Type B pancreatic cell (in vitro differentiated cells): ENCODE data around the gene NPLOC4. TPM values are rescaled to one million over a fixed set of nuclear protein-coding genes. Genes with fewer than 3 reads are reported as not detected.
"Not testable (repeated sequence)": the region's sequence is repeated elsewhere in the genome, so short reads cannot be mapped to it uniquely, and the experiment has no call there.

Experiments used
- DNase-seq: peaks from one replicate; pipeline ENCODE4 v3.0.0; 2021; ENCODE audit warnings: mixed read lengths; ENCODE audit not compliant: unreplicated experiment; ENCODE audit errors: extremely low spot score
- H3K27ac Mint-ChIP-seq: 2 replicates; pipeline ENCODE4 v1.8.0; 2021; ENCODE audit warnings: mild to moderate bottlenecking, mixed read lengths
- H3K27me3 Mint-ChIP-seq: 2 replicates; pipeline ENCODE4 v1.8.0; 2021; ENCODE audit warnings: mixed read lengths
- H3K36me3 Mint-ChIP-seq: 2 replicates; pipeline ENCODE4 v1.8.0; 2021; ENCODE audit warnings: mixed read lengths
- H3K4me1 Mint-ChIP-seq: one replicate; pipeline ENCODE4 v1.8.0; 2021; ENCODE audit warnings: mixed read lengths; ENCODE audit not compliant: unreplicated experiment
- H3K4me3 Mint-ChIP-seq: 2 replicates; pipeline ENCODE4 v1.8.0; 2021; ENCODE audit warnings: mild to moderate bottlenecking, mixed read lengths
- H3K9me3 Mint-ChIP-seq: 2 replicates; pipeline ENCODE4 v1.8.0; 2021; ENCODE audit warnings: mixed read lengths
- total RNA-seq: library from RNA; stranded (reverse); gene quantifications from 2 replicates; pipeline ENCODE4 v1.2.1, GENCODE V29; 2021; ENCODE audit warnings: low replicate concordance
- TF ChIP-seq, protein P1 (sequence below): fragments of 200-600 bp; sonication (generic); conservative IDR thresholded peaks from 2 replicates; pipeline ENCODE4 v1.5.0; 2021; ENCODE audit warnings: antibody characterized with exemption, mild to moderate bottlenecking

Gene NPLOC4
- total RNA-seq, 1 donor from 2014 or later = 82.4 TPM

DNA sequence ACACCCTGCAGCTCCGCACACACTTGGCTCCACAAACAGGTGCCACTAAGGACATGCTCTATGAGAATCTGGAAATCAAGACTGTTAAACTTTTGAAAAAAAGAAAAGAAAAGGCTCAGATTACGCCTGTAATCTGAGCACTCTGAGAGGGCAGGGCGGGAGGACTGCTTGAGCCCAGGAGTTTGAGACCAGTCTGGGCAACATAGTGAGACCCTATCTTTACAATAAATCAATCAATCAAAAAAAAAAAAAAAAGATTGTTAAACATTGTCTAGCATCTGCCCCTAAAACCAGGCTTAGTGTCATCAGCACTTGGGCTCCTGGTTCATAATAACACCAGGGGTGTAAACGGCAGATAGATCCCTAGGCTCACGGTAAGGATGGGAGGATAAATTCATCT is 47.3 kb downstream of the NPLOC4 start:
- Mint-ChIP-seq H3K9me3 (no peaks in the 10 kb centered on the region), H3K36me3 (peaks cover 23% of the 10 kb centered on the region), H3K4me1 (no peaks in the 10 kb centered on the region), H3K4me3 (no peak overlapping the region), H3K27ac (no peak overlapping the region), H3K27me3 (no peaks in the 10 kb centered on the region)
- DNase-seq = no peak
- TF ChIP-seq, protein P1, sequence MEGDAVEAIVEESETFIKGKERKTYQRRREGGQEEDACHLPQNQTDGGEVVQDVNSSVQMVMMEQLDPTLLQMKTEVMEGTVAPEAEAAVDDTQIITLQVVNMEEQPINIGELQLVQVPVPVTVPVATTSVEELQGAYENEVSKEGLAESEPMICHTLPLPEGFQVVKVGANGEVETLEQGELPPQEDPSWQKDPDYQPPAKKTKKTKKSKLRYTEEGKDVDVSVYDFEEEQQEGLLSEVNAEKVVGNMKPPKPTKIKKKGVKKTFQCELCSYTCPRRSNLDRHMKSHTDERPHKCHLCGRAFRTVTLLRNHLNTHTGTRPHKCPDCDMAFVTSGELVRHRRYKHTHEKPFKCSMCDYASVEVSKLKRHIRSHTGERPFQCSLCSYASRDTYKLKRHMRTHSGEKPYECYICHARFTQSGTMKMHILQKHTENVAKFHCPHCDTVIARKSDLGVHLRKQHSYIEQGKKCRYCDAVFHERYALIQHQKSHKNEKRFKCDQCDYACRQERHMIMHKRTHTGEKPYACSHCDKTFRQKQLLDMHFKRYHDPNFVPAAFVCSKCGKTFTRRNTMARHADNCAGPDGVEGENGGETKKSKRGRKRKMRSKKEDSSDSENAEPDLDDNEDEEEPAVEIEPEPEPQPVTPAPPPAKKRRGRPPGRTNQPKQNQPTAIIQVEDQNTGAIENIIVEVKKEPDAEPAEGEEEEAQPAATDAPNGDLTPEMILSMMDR = no peak

DNA sequence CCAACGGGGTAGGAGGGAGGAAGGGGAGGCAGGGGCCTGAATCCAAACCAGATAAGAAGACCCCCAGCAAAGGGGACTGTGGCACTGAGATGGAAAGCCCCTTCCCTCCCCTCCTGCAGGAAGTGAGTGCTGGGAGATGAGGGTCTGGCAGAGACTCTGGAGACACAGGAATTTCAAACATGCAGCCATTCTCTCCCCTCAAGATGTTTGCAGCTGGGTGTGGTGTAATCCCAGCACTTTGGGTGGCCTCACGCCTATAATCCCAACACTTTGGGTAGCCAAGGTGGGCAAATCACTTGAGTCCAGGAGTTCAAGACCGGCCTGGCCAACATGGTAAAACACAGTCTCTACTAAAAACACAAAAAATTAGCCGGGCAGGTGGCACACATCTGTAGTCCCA is 50.8 kb downstream of the NPLOC4 start:
- peaks cover 29% of the 10 kb centered on the region for H3K36me3 Mint-ChIP-seq
- H3K27me3 Mint-ChIP-seq = no peaks in the 10 kb centered on the region
- no peak for DNase-seq
- H3K9me3 Mint-ChIP-seq = no peaks in the 10 kb centered on the region
- H3K4me3 Mint-ChIP-seq = no peak overlapping the region
- no peak overlapping the region for H3K27ac Mint-ChIP-seq
- no peaks in the 10 kb centered on the region for H3K4me1 Mint-ChIP-seq
- TF ChIP-seq, protein P1 = no peak

DNA sequence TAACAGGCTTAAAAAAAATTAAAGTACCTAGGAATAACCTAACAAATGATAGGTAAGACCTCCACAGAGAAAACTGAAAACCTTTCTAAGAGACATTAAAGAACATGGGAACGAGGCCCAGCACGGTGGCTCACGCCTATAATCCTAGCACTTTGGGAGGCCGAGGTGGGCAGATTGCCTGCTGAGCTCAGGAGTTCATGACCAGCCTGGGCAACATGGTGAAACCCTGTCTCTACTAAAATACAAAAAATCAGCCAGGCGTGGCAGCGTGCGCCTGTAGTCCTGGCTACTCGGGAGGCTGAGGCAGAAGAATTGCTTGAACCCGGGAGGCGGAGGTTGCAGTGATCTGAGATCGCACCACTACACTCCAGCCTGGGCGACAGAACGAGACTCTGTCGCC is 52.1 kb downstream of the NPLOC4 start:
- not testable (repeated sequence) for H3K27ac Mint-ChIP-seq, DNase-seq, H3K9me3 Mint-ChIP-seq, H3K4me1 Mint-ChIP-seq, H3K4me3 Mint-ChIP-seq, H3K27me3 Mint-ChIP-seq
- H3K36me3 Mint-ChIP-seq = peaks cover 32% of the 10 kb centered on the region

DNA sequence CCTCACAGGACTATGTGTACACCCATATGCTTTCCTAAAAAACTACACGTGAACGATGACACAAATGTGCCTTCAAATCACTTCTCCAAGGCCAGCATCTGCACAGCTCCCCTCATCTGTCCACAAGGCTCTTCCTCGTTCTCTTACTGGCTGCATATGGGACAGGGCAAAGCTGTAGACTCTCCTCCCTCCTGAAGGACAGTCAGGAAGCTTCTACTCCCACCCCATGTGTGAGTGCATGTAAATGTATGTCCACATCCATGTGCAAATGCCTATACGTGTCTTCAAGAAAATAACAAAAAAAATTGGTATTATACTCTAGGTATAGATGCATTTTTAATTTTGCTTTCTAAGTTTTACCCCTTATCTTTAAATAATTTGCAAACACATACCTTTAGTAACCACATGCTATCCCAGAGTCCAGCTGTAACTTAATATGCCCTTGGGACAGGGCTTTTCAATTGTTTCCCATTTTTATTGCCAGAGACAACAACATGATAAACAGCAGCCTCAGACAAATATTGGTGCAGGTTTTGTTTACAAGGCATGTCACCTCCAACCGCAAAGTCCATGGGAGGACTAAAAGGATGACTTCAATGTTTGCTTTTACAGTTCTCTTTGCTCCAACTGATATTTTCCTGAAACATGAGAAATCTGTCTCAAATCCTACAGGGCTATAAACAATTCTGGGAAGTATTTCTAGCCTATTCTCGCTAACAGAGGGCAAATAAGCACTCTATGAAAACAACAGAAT is 53.1 kb downstream of the NPLOC4 start:
- Mint-ChIP-seq H3K4me3 (no peak overlapping the region), H3K27ac (no peak overlapping the region), H3K4me1 (no peaks in the 10 kb centered on the region), H3K36me3 (peaks cover 31% of the 10 kb centered on the region), H3K9me3 (no peaks in the 10 kb centered on the region), H3K27me3 (no peaks in the 10 kb centered on the region)
- TF ChIP-seq, protein P1 = no peak
- DNase-seq = no peak

DNA sequence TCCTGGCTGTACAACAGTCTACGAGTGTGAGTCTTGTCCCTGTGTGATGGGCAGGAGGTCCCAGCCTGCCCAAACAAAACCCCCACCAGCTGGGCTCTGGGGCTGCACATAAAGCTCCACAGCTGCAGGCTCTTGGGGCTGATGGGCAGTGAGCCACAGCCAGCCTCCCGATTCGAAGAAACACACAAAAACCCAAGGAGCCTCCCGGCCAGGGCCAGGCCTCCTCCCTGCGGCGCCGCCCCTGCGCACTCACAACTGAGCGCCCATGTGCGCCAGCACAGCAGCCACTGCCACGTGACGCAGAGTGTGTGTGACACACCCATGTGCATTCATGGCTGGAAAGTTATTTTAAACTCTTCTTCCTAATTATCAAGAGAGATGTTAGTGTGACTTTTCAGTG is 54.2 kb downstream of the NPLOC4 start:
- no peaks in the 10 kb centered on the region for H3K27me3 Mint-ChIP-seq
- no peak overlapping the region for H3K27ac Mint-ChIP-seq
- H3K4me3 Mint-ChIP-seq = no peak overlapping the region
- H3K36me3 Mint-ChIP-seq = peaks cover 30% of the 10 kb centered on the region
- no peak for DNase-seq
- TF ChIP-seq, protein P1 = no peak
- no peaks in the 10 kb centered on the region for H3K9me3 Mint-ChIP-seq
- peaks cover 3% of the 10 kb centered on the region for H3K4me1 Mint-ChIP-seq

DNA sequence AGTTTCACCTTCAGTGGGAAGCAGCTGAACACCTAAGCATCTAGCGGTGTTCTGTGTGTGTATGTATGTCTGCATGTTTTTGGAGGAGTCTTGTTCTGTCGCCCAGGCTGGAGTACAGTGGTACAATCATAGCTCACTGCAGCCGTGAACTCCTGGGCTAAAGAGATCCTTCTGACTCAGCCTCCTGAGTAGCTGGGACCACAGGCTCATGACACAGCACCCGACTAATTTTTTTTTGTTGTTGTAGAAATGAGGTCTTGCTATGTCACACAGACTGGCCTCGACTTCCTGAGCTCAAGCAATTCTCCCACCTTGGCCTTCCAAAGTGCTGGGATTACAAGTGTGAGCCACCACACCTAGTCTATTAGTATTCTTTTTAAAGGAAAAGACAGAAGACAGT is 54.6 kb downstream of the NPLOC4 start:
- H3K27me3 Mint-ChIP-seq = no peaks in the 10 kb centered on the region
- TF ChIP-seq, protein P1 = no peak
- H3K9me3 Mint-ChIP-seq = no peaks in the 10 kb centered on the region
- no peak for DNase-seq
- no peak overlapping the region for H3K27ac Mint-ChIP-seq
- no peak overlapping the region for H3K4me3 Mint-ChIP-seq
- peaks cover 8% of the 10 kb centered on the region for H3K4me1 Mint-ChIP-seq
- peaks cover 30% of the 10 kb centered on the region for H3K36me3 Mint-ChIP-seq
